Dedifferentiated amniotic fluid mesenchymal stem cell (primary cell): Measurements from ENCODE around the gene SGTB.
"Not testable (repeated sequence)": the region's sequence is repeated elsewhere in the genome, so short reads cannot be mapped to it uniquely, and the experiment has no call there.

Experiments used
- DNase-seq: peaks from one replicate; pipeline ENCODE4 v3.0.0-alpha.2; 2016; ENCODE audit errors: extremely low spot score

SGTB gene

GRCh38 chr5:65668696-65669095, 53.2 kb downstream of the SGTB start:
- DNase-seq, result no peak

- no peak for DNase-seq
These were observed 57.9 kb downstream of the SGTB start for GRCh38 chr5:65663804-65664521.

- no peak for DNase-seq
These were observed 67.2 kb downstream of the SGTB start for GRCh38 chr5:65654713-65655112.

- no peak for DNase-seq
These were observed 70.8 kb downstream of the SGTB start for GRCh38 chr5:65651144-65651543.

- no peak for DNase-seq
These were observed 74.0 kb downstream of the SGTB start for GRCh38 chr5:65647941-65648340.

GRCh38 chr5:65646938-65647337, 75.0 kb downstream of the SGTB start:
- DNase-seq, result no peak

GRCh38 chr5:65640240-65640639, 81.7 kb downstream of the SGTB start:
- no peak for DNase-seq

GRCh38 chr5:65630981-65631380, 90.9 kb downstream of the SGTB start:
- no peak for DNase-seq

- no peak for DNase-seq
These were observed 96.2 kb downstream of the SGTB start for GRCh38 chr5:65625743-65626142.

GRCh38 chr5:65624571-65625555, 97.0 kb downstream of the SGTB start, which contains the start of the genes SHLD3 and TRAPPC13:
Gene SHLD3, plus strand, starts transcription at chr5:65625027. Its CDS starts 4,561 bp downstream, at chr5:65629588.
Gene TRAPPC13, plus strand, starts transcription at chr5:65625027. Its CDS starts 34 bp downstream, at chr5:65625061.
- peak; percentile 59 for DNase-seq

GRCh38 chr5:65624025-65624570, 97.8 kb downstream of the SGTB start, which contains the start of gene TRIM23:
Gene TRIM23, minus strand, starts transcription at chr5:65624333. Its CDS starts 59 bp downstream, at chr5:65624274.
- DNase-seq, result peak; percentile 95

GRCh38 chr5:65623482-65623881, 98.4 kb downstream of the SGTB start:
- DNase-seq, result no peak

GRCh38 chr5:65621961-65622360, 99.9 kb downstream of the SGTB start:
- DNase-seq, result not testable (repeated sequence)

- no peak for DNase-seq
These were observed 101.9 kb downstream of the SGTB start for GRCh38 chr5:65620021-65620420.
